Stomach (tissue), 4 donors: ENCODE results near the gene ZNRF4.

Experiments
- EP300 ChIP-seq: sonication (generic); formaldehyde crosslinking; IDR thresholded peaks from one replicate; pipeline ENCODE4 v1.6.1; 2017; ENCODE audit warnings: antibody characterized with exemption
- POLR2A ChIP-seq, 4 donors: fragments of 450-650 bp; IDR thresholded peaks; one replicate each; pipeline ENCODE4 v1.6.1; 2016; ENCODE audit warnings: antibody characterized with exemption in 4 of 4, control low read depth in 2 of 4, mild to moderate bottlenecking in 1 of 4, moderate library complexity in 1 of 4
- TF ChIP-seq, protein P1 (sequence below), 7 experiments: fragments of 450-650 bp in 4 of 7; fragments of 200-600 bp in 3 of 7; sonication (generic) in 3 of 7; IDR thresholded peaks; one replicate each; pipeline ENCODE4 v1.5.1; 2016 to 2019; ENCODE audit warnings: antibody characterized with exemption in 7 of 7, control low read depth in 2 of 7, mild to moderate bottlenecking in 1 of 7

DNA sequence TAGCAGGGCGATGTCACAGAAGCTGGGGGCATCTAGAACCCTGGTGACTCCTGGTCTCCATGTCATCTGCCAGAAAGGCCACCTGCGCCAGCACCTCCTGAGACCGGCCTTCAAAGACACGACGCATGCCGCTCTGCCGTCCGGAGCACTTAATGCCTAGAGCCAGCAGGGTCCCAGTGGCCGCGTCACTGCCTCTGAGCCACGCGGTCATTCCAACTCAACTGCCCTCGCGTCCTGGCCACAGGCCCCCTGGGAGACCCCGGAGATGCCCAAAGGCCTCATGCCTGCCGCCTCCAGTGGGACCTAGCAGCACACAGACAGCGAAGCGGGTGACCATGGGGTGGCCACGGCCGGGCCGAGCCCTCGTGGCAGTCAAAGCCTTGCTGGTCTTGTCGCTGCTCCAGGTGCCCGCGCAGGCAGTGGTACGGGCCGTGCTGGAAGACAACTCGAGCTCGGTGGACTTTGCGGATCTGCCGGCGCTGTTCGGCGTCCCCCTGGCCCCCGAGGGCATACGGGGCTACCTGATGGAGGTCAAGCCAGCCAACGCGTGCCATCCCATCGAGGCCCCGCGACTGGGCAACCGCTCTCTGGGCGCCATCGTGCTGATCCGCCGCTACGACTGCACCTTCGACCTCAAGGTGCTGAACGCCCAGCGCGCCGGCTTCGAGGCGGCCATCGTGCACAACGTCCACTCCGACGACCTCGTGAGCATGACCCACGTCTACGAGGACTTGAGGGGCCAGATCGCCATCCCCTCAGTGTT lies at the start of gene ZNRF4:
- no peak for TF ChIP-seq POLR2A (IDR thresholded peaks at IDR 0.05)
- TF ChIP-seq, protein P1, sequence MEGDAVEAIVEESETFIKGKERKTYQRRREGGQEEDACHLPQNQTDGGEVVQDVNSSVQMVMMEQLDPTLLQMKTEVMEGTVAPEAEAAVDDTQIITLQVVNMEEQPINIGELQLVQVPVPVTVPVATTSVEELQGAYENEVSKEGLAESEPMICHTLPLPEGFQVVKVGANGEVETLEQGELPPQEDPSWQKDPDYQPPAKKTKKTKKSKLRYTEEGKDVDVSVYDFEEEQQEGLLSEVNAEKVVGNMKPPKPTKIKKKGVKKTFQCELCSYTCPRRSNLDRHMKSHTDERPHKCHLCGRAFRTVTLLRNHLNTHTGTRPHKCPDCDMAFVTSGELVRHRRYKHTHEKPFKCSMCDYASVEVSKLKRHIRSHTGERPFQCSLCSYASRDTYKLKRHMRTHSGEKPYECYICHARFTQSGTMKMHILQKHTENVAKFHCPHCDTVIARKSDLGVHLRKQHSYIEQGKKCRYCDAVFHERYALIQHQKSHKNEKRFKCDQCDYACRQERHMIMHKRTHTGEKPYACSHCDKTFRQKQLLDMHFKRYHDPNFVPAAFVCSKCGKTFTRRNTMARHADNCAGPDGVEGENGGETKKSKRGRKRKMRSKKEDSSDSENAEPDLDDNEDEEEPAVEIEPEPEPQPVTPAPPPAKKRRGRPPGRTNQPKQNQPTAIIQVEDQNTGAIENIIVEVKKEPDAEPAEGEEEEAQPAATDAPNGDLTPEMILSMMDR (IDR thresholded peaks at IDR 0.05): no peak
- TF ChIP-seq EP300: no peak
